ENCODE data around the gene LHB.
"Not testable (repeated sequence)": the region's sequence is repeated elsewhere in the genome, so short reads cannot be mapped to it uniquely, and the experiment has no call there.

DNA sequence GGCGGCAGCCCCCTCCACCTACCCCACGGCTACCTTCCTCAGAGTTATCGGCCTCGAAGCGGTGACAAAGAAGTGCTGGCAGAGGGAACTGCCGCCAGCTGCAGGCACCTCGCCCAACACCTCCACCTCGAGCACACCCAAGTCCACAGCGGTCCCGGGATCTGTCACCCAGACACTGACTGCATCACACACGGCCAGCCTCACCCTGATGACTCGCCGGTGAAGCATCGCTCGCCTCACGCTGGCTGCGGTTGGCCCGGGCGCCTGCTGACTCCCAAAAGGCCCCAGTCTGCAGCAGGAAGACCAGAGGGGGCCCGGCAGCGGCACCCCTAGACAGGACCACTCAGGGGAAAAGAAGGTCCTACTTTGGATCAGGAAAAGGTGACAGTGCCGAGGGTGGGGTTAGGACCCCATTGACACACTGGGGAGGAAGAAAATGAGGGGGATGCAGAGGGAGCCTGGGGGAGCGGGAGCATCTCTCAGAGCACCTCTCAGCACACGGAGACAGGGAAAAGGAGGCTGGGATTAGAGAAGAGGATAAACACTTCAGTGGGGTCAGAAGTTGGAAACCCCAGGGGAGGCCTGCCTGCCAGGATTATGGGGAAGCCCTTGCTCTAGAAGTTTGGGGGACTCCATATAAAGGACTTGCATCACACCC lies 33.6 kb upstream of the LHB start:
- TF ChIP-seq, protein P1, sequence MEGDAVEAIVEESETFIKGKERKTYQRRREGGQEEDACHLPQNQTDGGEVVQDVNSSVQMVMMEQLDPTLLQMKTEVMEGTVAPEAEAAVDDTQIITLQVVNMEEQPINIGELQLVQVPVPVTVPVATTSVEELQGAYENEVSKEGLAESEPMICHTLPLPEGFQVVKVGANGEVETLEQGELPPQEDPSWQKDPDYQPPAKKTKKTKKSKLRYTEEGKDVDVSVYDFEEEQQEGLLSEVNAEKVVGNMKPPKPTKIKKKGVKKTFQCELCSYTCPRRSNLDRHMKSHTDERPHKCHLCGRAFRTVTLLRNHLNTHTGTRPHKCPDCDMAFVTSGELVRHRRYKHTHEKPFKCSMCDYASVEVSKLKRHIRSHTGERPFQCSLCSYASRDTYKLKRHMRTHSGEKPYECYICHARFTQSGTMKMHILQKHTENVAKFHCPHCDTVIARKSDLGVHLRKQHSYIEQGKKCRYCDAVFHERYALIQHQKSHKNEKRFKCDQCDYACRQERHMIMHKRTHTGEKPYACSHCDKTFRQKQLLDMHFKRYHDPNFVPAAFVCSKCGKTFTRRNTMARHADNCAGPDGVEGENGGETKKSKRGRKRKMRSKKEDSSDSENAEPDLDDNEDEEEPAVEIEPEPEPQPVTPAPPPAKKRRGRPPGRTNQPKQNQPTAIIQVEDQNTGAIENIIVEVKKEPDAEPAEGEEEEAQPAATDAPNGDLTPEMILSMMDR (conservative IDR thresholded peaks at IDR 0.05), result not testable (repeated sequence)
- not testable (repeated sequence) for TF ChIP-seq EZH2 (IDR thresholded peaks at IDR 0.05; ENCODE audit: low read depth)

Measured in PC-9 (cell line).